HepG2 (cell line): ENCODE measurements around the gene ATP13A1. TPM values are rescaled to one million over a fixed set of nuclear protein-coding genes. Genes with fewer than 3 reads are reported as not detected.

Experiments
- CCDC6 ChIP-seq: sonication (generic); formaldehyde crosslinking; IDR thresholded peaks from 2 replicates; pipeline ENCODE4 v1.8.1; 2022; ENCODE audit warnings: mild to moderate bottlenecking, missing genetic modification reagents, moderate library complexity
- CREB1 ChIP-seq, 2 experiments: fragments of 450-650 bp in 1 of 2; IDR thresholded peaks; 2 replicates each; pipeline ENCODE4 v1.6.1; 2016 to 2017; ENCODE audit warnings: control low read depth in 1 of 2, mild to moderate bottlenecking in 1 of 2, missing compliant biosample characterization in 1 of 2, missing genetic modification characterization in 1 of 2
- HOXD1 ChIP-seq: sonication (generic); formaldehyde crosslinking; IDR thresholded peaks from 2 replicates; pipeline ENCODE4 v1.5.0; 2020; ENCODE audit warnings: missing genetic modification reagents
- NR2C2 ChIP-seq: sonication (generic); formaldehyde crosslinking; IDR thresholded peaks from 2 replicates; pipeline ENCODE4 v1.4.0; 2020; ENCODE audit warnings: missing genetic modification reagents, mild to moderate bottlenecking, moderate library complexity, borderline replicate concordance
- SP1 ChIP-seq, 2 experiments: fragments of 450-650 bp in 1 of 2; sonication (generic) in 1 of 2; formaldehyde crosslinking in 1 of 2; IDR thresholded peaks; 2 replicates each; pipeline versions ENCODE4 v1.4.0 to v1.6.1; 2016 to 2020; ENCODE audit warnings: missing genetic modification reagents in 1 of 2
- THAP11 ChIP-seq: IDR thresholded peaks from 2 replicates; pipeline ENCODE4 v1.6.1; 2016; ENCODE audit warnings: missing biosample characterization, missing genetic modification reagents
- U2AF1 ChIP-seq: fragments of 200-400 bp; formaldehyde crosslinking; optimal IDR thresholded peaks from 2 replicates; pipeline ENCODE3; 2017; ENCODE audit warnings: mild to moderate bottlenecking, low read depth, low read length
- ZNF770 ChIP-seq: sonication (generic); formaldehyde crosslinking; IDR thresholded peaks from 2 replicates; pipeline ENCODE4 v1.5.0; 2020; ENCODE audit warnings: mild to moderate bottlenecking, missing genetic modification reagents
- ZNF776 ChIP-seq: sonication (generic); formaldehyde crosslinking; IDR thresholded peaks from 2 replicates; pipeline ENCODE4 v1.4.0; 2020; ENCODE audit warnings: mild to moderate bottlenecking, missing genetic modification reagents
- polyA plus RNA-seq, 8 experiments: library from polyadenylated mRNA; depleted of rRNA in 3 of 8; stranded (reverse) in 7 of 8; unstranded in 1 of 8; fragments of >200 nt; fragmentation: Illumina TruSeq in 4 of 8; extraction: Trizol in 4 of 8; gene quantifications; 2 replicates each; pipeline versions ENCODE4 v1.2.1 to v1.2.3, GENCODE V29; 2011 to 2016; ENCODE audit warnings: low read depth in 4 of 8, missing spikeins in 1 of 8, mixed read lengths in 1 of 8; ENCODE audit not compliant: insufficient read depth in 1 of 8
- total RNA-seq, 5 experiments: library from RNA; depleted of rRNA; stranded (reverse); fragments of >200 nt; fragmentation: Illumina TruSeq; extraction: Trizol; gene quantifications; 2 replicates each; pipeline ENCODE4 v1.2.3, GENCODE V29; 2016; ENCODE audit warnings: low read depth in 1 of 5
- TF ChIP-seq, protein P1 (sequence below): sonication (generic); formaldehyde crosslinking; IDR thresholded peaks from 2 replicates; pipeline ENCODE4 v1.5.0; 2020; ENCODE audit warnings: mild to moderate bottlenecking, missing genetic modification reagents, borderline replicate concordance
- TF ChIP-seq, protein P2 (sequence below): sonication (generic); formaldehyde crosslinking; IDR thresholded peaks from 2 replicates; pipeline ENCODE4 v1.5.0; 2020; ENCODE audit warnings: mild to moderate bottlenecking, missing genetic modification reagents, borderline replicate concordance

The ATP13A1 gene
- total and polyA plus RNA-seq, 2 of the 13 experiments (the other 11 are each of a cell fraction or from before 2014, with no cell fraction given): 23.2 to 41.7 TPM

DNA sequence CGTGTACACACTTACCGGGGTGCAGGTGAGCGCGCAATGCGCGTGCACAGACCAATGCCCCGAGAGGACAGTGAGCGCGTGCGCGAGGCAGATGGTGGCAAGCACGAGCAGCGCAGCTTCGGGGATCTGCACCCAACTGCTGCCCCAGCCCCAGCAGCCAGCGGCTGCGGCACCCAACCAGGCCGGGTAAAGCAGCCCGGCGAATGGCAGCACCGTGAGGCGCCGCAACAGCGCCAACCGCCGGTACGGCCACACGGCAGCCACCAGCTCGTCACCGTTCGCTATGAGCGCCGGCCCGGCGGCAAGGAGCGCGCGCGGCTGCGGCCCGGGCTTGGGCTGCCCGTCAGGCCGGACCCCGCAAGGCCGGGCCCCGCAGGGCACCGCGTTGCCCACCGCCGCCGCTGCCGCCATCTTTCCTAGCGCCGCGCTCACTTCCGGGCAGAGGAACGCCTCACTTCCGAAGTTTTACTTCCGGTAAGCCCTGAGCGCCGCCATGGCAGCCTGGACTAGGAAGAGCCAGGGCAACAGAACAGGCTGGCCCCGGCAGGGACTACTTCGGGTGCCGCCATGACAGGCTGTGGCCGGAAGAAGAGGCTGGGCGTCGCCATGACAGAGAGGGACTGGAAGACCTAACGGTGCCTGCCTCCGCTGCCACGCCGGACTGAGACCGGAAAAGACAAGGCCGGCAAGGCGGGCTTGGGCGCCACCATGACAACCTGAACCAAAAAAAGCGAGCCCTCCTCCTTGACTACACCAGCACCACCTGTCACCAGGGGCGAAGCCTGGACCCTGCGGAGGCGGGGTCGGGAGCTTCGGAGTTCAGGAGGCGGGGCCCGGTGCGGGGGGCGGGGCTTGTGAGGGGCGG is at the start of gene ATP13A1 (continued):
- TF ChIP-seq U2AF1: no peak
- peak; percentile 43; the same call in 1 of the 2 replicates for TF ChIP-seq CREB1 (IDR thresholded peaks at IDR 0.05)
- TF ChIP-seq CREB1 (CRISPR knock-in tag; IDR thresholded peaks at IDR 0.05): peak; percentile 57; the same call in 1 of the 2 replicates
- TF ChIP-seq, protein P1, sequence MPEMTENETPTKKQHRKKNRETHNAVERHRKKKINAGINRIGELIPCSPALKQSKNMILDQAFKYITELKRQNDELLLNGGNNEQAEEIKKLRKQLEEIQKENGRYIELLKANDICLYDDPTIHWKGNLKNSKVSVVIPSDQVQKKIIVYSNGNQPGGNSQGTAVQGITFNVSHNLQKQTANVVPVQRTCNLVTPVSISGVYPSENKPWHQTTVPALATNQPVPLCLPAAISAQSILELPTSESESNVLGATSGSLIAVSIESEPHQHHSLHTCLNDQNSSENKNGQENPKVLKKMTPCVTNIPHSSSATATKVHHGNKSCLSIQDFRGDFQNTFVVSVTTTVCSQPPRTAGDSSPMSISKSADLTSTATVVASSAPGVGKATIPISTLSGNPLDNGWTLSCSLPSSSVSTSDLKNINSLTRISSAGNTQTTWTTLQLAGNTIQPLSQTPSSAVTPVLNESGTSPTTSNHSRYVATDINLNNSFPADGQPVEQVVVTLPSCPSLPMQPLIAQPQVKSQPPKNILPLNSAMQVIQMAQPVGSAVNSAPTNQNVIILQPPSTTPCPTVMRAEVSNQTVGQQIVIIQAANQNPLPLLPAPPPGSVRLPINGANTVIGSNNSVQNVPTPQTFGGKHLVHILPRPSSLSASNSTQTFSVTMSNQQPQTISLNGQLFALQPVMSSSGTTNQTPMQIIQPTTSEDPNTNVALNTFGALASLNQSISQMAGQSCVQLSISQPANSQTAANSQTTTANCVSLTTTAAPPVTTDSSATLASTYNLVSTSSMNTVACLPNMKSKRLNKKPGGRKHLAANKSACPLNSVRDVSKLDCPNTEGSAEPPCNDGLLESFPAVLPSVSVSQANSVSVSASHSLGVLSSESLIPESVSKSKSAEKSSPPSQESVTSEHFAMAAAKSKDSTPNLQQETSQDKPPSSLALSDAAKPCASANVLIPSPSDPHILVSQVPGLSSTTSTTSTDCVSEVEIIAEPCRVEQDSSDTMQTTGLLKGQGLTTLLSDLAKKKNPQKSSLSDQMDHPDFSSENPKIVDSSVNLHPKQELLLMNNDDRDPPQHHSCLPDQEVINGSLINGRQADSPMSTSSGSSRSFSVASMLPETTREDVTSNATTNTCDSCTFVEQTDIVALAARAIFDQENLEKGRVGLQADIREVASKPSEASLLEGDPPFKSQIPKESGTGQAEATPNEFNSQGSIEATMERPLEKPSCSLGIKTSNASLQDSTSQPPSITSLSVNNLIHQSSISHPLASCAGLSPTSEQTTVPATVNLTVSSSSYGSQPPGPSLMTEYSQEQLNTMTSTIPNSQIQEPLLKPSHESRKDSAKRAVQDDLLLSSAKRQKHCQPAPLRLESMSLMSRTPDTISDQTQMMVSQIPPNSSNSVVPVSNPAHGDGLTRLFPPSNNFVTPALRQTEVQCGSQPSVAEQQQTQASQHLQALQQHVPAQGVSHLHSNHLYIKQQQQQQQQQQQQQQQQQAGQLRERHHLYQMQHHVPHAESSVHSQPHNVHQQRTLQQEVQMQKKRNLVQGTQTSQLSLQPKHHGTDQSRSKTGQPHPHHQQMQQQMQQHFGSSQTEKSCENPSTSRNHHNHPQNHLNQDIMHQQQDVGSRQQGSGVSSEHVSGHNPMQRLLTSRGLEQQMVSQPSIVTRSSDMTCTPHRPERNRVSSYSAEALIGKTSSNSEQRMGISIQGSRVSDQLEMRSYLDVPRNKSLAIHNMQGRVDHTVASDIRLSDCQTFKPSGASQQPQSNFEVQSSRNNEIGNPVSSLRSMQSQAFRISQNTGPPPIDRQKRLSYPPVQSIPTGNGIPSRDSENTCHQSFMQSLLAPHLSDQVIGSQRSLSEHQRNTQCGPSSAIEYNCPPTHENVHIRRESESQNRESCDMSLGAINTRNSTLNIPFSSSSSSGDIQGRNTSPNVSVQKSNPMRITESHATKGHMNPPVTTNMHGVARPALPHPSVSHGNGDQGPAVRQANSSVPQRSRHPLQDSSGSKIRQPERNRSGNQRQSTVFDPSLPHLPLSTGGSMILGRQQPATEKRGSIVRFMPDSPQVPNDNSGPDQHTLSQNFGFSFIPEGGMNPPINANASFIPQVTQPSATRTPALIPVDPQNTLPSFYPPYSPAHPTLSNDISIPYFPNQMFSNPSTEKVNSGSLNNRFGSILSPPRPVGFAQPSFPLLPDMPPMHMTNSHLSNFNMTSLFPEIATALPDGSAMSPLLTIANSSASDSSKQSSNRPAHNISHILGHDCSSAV: no peak
- peak; percentile 92 for TF ChIP-seq THAP11 (CRISPR knock-in tag)
- no peak for TF ChIP-seq SP1 (IDR thresholded peaks at IDR 0.05)
- peak; percentile 19; the same call in 1 of the 2 replicates for TF ChIP-seq SP1 (CRISPR knock-in tag; IDR thresholded peaks at IDR 0.05)
- TF ChIP-seq, protein P2, sequence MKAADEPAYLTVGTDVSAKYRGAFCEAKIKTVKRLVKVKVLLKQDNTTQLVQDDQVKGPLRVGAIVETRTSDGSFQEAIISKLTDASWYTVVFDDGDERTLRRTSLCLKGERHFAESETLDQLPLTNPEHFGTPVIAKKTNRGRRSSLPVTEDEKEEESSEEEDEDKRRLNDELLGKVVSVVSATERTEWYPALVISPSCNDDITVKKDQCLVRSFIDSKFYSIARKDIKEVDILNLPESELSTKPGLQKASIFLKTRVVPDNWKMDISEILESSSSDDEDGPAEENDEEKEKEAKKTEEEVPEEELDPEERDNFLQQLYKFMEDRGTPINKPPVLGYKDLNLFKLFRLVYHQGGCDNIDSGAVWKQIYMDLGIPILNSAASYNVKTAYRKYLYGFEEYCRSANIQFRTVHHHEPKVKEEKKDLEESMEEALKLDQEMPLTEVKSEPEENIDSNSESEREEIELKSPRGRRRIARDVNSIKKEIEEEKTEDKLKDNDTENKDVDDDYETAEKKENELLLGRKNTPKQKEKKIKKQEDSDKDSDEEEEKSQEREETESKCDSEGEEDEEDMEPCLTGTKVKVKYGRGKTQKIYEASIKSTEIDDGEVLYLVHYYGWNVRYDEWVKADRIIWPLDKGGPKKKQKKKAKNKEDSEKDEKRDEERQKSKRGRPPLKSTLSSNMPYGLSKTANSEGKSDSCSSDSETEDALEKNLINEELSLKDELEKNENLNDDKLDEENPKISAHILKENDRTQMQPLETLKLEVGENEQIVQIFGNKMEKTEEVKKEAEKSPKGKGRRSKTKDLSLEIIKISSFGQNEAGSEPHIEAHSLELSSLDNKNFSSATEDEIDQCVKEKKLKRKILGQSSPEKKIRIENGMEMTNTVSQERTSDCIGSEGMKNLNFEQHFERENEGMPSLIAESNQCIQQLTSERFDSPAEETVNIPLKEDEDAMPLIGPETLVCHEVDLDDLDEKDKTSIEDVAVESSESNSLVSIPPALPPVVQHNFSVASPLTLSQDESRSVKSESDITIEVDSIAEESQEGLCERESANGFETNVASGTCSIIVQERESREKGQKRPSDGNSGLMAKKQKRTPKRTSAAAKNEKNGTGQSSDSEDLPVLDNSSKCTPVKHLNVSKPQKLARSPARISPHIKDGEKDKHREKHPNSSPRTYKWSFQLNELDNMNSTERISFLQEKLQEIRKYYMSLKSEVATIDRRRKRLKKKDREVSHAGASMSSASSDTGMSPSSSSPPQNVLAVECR (CRISPR knock-in tag): peak; percentile 78; the same call in 1 of the 2 replicates
- peak; percentile 41; the same call in 1 of the 2 replicates for TF ChIP-seq ZNF770 (CRISPR knock-in tag)
- peak; percentile 98 for TF ChIP-seq NR2C2 (CRISPR knock-in tag)
- TF ChIP-seq CCDC6 (CRISPR knock-in tag): peak; percentile 90; the same call in 1 of the 2 replicates
- TF ChIP-seq ZNF776 (CRISPR knock-in tag): peak; percentile 24; the same call in 1 of the 2 replicates
- TF ChIP-seq HOXD1 (CRISPR knock-in tag): 0 out of 2 replicates have a peak, but pooled peaks have one; percentile 41
